ENCODE data around the gene LARP7.
"Not testable (repeated sequence)": the region's sequence is repeated elsewhere in the genome, so short reads cannot be mapped to it uniquely, and the experiment has no call there.

The LARP7 gene

DNA sequence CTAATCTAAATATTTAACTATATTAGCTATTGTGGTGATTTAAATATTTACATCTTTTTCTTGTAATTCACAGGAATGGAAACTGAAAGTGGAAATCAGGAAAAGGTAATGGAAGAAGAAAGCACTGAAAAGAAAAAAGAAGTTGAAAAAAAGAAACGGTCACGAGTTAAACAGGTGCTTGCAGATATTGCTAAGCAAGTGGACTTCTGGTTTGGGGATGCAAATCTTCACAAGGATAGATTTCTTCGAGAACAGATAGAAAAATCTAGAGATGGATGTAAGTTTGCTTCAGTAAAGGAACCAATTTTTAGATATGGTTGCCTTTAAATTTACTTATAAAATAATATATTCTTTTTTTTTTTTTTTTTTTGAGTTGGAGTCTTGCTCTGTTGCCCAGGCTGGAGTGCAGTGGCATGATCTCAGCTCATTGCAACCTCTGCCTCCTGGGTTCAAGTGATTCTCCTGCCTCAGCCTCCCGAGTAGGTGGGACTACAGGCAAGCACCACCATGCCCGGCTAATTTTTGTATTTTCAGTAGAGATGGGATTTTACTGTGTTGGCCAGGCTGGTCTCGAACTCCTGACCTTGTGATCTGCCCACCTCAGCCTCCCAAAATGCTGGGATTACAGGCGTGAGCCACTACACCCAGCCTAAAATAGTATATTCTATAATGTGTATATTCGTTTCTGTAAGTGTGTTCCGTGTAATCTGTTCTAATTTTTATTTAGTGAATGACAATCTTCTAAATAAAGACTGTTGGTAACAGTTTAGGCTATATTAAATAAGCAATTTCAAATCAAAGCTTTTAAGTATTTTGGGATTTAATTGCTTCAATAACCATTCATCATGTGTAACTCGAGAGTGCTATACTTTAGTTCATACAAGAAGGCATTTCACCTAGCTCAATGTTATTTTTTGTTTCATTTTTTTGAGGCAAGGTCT is 7.9 kb downstream of the LARP7 start:
- peak overlapping the region; percentile 45 for H3K27ac Mint-ChIP-seq

DNA sequence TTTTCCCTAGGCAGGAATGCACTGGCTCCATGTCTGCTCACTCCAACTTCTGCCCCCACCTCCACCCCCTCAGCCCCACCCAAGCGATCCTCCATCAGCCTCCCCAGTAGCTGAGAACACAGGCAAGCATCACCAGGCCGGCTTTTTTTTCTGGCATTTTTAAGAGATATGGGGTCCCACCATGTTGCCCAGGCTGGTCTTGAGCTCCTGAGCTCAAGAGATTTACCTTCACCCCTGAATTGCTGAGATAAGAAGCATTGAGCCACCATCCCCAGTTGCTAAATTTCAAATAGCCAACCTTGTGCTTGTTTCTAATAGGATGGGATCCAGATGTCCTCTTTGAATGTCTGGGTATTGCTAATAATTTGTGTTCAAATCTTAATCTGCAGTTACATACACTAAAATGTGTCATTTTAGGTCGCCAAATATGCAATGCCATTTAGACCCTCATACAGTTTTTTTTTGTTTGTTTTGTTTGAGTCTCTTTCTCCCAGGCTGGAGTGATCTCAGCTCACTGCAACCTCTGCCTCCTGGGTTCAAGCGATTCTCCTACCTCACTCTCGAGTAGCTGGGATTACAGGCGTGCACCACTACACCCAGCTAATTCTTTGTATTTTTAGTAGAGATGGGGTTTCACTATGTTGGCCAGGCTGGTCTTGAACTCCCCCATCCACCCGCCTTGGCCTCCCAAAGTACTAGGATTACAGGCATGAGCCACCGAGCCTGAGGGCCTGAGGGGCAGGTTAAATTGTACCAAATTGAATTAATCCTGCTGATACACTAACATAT is 8.8 kb downstream of the LARP7 start:
- peaks cover 15% of the 10 kb centered on the region for H3K4me1 Mint-ChIP-seq (ENCODE audit: low read depth)
- no peaks in the 10 kb centered on the region for H3K27me3 Mint-ChIP-seq (ENCODE audit: low read depth)
- H3K4me3 Mint-ChIP-seq = no peak overlapping the region
- no peak overlapping the region for H3K27ac Mint-ChIP-seq
- peaks cover 22% of the 10 kb centered on the region for H3K36me3 Mint-ChIP-seq (ENCODE audit: low read depth)
- no peaks in the 10 kb centered on the region for H3K9me3 Mint-ChIP-seq

More for the DNA sequence above, 7.9 kb downstream of the LARP7 start:
- not testable (repeated sequence) for H3K4me3 Mint-ChIP-seq; H3K27me3 Mint-ChIP-seq (ENCODE audit: low read depth); H3K9me3 Mint-ChIP-seq
- peaks cover 21% of the 10 kb centered on the region for H3K36me3 Mint-ChIP-seq (ENCODE audit: low read depth)
- H3K4me1 Mint-ChIP-seq (ENCODE audit: low read depth) = peaks cover 15% of the 10 kb centered on the region

GRCh38 chr4:112646632-112647537 is 9.9 kb downstream of the LARP7 start:
- Mint-ChIP-seq H3K9me3 (no peaks in the 10 kb centered on the region), H3K36me3 (ENCODE audit: low read depth) (peaks cover 21% of the 10 kb centered on the region), H3K4me3 (no peak overlapping the region), H3K4me1 (ENCODE audit: low read depth) (peaks cover 8% of the 10 kb centered on the region), H3K27ac (no peak overlapping the region), H3K27me3 (ENCODE audit: low read depth) (no peaks in the 10 kb centered on the region)

DNA sequence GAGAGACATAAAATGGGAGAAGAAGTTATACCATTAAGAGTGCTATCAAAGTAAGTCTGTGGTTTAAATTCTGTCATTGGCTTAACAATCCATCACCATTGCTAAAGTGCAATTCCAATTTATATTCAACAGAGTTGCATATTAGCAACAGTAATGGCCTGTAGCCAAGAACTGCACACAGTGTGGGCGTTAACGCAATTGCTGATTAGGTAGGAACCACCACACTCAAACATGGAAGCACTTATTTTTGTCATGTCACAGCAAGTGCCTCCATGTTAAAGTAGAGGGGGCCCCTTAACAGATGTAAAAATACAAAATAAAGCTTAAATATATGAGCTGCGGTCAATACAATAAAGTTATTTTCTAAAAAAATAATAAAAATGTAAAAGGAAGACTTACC is 10.8 kb downstream of the LARP7 start:
- Mint-ChIP-seq H3K4me1 (ENCODE audit: low read depth) (peaks cover 8% of the 10 kb centered on the region), H3K27ac (no peak overlapping the region), H3K27me3 (ENCODE audit: low read depth) (no peaks in the 10 kb centered on the region), H3K4me3 (no peak overlapping the region), H3K36me3 (ENCODE audit: low read depth) (peaks cover 21% of the 10 kb centered on the region), H3K9me3 (no peaks in the 10 kb centered on the region)

DNA sequence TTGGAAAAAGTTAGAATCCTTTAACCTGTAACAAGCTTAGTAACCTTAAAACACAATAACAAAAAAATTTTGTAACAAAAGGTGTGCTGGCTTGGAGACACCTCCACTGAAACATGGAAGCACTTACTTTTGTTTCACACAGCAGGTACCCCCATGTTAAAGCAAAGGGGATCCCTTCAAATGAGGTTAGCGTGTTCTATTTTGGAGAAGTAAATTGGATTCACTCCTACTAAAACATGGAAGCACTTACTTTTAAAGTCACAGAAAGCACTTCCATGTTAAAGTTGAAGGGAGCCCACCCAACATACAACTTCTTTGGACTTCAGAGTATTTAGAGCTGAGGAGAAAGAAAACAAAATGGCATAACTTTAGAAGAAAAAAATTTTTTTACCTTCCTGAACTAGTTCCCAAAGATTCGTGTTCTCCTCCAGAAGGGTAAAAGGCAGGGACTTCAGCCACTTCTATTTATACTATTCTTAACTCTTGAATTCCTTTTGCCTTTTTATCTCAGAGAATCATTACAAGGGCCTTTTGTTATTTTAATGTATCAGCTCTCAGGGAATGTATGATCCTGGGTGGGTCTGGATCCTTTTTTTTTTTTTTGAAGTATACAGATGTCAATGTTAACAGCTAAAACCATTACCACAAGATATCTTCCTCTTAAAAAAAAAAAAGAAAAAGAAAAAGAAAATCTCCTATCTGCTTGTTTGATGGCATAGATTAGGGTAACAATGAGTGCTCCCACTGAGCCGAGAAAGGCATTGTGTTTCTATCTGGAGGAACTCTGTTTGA is 11.5 kb downstream of the LARP7 start:
- H3K4me3 Mint-ChIP-seq = no peak overlapping the region
- peaks cover 17% of the 10 kb centered on the region for H3K36me3 Mint-ChIP-seq (ENCODE audit: low read depth)
- H3K4me1 Mint-ChIP-seq (ENCODE audit: low read depth) = peaks cover 2% of the 10 kb centered on the region
- H3K9me3 Mint-ChIP-seq = no peaks in the 10 kb centered on the region
- H3K27me3 Mint-ChIP-seq (ENCODE audit: low read depth) = no peaks in the 10 kb centered on the region
- no peak overlapping the region for H3K27ac Mint-ChIP-seq

GRCh38 chr4:112649055-112649408 is 12.1 kb downstream of the LARP7 start:
- Mint-ChIP-seq H3K27ac (no peak overlapping the region), H3K27me3 (ENCODE audit: low read depth) (no peaks in the 10 kb centered on the region), H3K9me3 (no peaks in the 10 kb centered on the region), H3K36me3 (ENCODE audit: low read depth) (peaks cover 19% of the 10 kb centered on the region), H3K4me1 (ENCODE audit: low read depth) (no peaks in the 10 kb centered on the region), H3K4me3 (no peak overlapping the region)

- H3K27ac Mint-ChIP-seq = no peak overlapping the region
- H3K27me3 Mint-ChIP-seq (ENCODE audit: low read depth) = no peaks in the 10 kb centered on the region
- H3K9me3 Mint-ChIP-seq = no peaks in the 10 kb centered on the region
- H3K4me3 Mint-ChIP-seq = no peak overlapping the region
- H3K36me3 Mint-ChIP-seq (ENCODE audit: low read depth) = peaks cover 21% of the 10 kb centered on the region
- H3K4me1 Mint-ChIP-seq (ENCODE audit: low read depth) = no peaks in the 10 kb centered on the region
These were observed 13.4 kb downstream of the LARP7 start for GRCh38 chr4:112650332-112650731.

GRCh38 chr4:112651641-112652040 is 14.7 kb downstream of the LARP7 start:
- H3K27ac Mint-ChIP-seq = no peak overlapping the region
- H3K36me3 Mint-ChIP-seq (ENCODE audit: low read depth) = peaks cover 22% of the 10 kb centered on the region
- no peaks in the 10 kb centered on the region for H3K4me1 Mint-ChIP-seq (ENCODE audit: low read depth)
- H3K4me3 Mint-ChIP-seq = no peak overlapping the region
- H3K27me3 Mint-ChIP-seq (ENCODE audit: low read depth) = no peaks in the 10 kb centered on the region
- no peaks in the 10 kb centered on the region for H3K9me3 Mint-ChIP-seq

DNA sequence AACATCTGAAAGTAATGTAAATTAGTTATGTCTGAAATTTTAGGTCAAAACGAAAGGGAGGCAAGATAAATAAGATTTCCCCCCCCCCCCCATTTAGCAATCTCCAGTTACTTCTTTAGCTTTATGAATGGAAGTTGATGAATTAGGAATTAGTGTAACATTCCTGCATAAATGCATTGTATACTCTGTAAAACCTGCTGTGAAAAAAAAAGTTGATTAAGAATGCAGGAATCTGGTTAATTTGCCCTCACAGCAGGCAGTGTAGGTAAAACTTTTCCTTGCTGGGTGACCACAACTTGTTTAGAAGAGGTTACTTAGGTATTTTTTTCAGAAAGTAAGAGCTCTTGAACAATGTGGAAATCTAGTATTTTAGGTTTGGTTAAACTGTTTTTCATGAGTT is 15.3 kb downstream of the LARP7 start:
- Mint-ChIP-seq H3K9me3 (no peaks in the 10 kb centered on the region), H3K36me3 (ENCODE audit: low read depth) (peaks cover 18% of the 10 kb centered on the region), H3K27ac (no peak overlapping the region), H3K4me3 (no peak overlapping the region), H3K27me3 (ENCODE audit: low read depth) (no peaks in the 10 kb centered on the region), H3K4me1 (ENCODE audit: low read depth) (no peaks in the 10 kb centered on the region)

- Mint-ChIP-seq H3K36me3 (ENCODE audit: low read depth) (peaks cover 12% of the 10 kb centered on the region), H3K9me3 (no peaks in the 10 kb centered on the region), H3K4me3 (no peak overlapping the region), H3K27me3 (ENCODE audit: low read depth) (no peaks in the 10 kb centered on the region), H3K4me1 (ENCODE audit: low read depth) (no peaks in the 10 kb centered on the region), H3K27ac (no peak overlapping the region)
These were observed 18.3 kb downstream of the LARP7 start for GRCh38 chr4:112655270-112655669.

- not testable (repeated sequence) for H3K27ac Mint-ChIP-seq; H3K9me3 Mint-ChIP-seq; H3K27me3 Mint-ChIP-seq (ENCODE audit: low read depth); H3K4me3 Mint-ChIP-seq; H3K4me1 Mint-ChIP-seq (ENCODE audit: low read depth)
- peaks cover 11% of the 10 kb centered on the region for H3K36me3 Mint-ChIP-seq (ENCODE audit: low read depth)
These were observed 19.2 kb downstream of the LARP7 start for GRCh38 chr4:112656115-112656514.

- no peak overlapping the region for H3K27ac Mint-ChIP-seq
- no peaks in the 10 kb centered on the region for H3K9me3 Mint-ChIP-seq
- H3K4me1 Mint-ChIP-seq (ENCODE audit: low read depth) = no peaks in the 10 kb centered on the region
- no peaks in the 10 kb centered on the region for H3K36me3 Mint-ChIP-seq (ENCODE audit: low read depth)
- no peak overlapping the region for H3K4me3 Mint-ChIP-seq
- H3K27me3 Mint-ChIP-seq (ENCODE audit: low read depth) = no peaks in the 10 kb centered on the region
These were observed 27.7 kb downstream of the LARP7 start for GRCh38 chr4:112664611-112665010.

DNA sequence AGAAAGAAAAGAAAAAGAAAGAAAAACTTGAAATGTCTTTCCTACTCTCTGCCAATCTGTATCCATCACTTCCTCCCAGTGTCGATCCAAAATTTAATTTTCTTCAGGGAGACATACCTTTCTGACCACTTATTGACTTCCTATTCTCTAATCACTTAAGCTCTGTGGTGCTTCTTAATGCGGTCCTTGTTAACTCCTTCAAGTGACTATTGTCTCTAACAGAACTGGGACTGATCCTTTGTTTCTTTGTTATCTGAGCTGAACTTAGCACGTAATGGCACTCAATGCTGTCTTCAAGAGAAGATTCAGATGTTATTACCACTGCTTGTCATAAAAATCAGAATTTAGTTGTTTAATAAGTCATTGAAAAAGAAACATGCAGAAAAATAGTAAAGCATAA is 31.2 kb downstream of the LARP7 start:
- no peak overlapping the region for H3K4me3 Mint-ChIP-seq
- H3K36me3 Mint-ChIP-seq (ENCODE audit: low read depth) = no peaks in the 10 kb centered on the region
- H3K4me1 Mint-ChIP-seq (ENCODE audit: low read depth) = no peaks in the 10 kb centered on the region
- H3K27me3 Mint-ChIP-seq (ENCODE audit: low read depth) = peaks cover 4% of the 10 kb centered on the region
- H3K9me3 Mint-ChIP-seq = no peaks in the 10 kb centered on the region
- H3K27ac Mint-ChIP-seq = no peak overlapping the region

GRCh38 chr4:112673076-112673475 is 36.1 kb downstream of the LARP7 start:
- no peaks in the 10 kb centered on the region for H3K4me1 Mint-ChIP-seq (ENCODE audit: low read depth)
- no peaks in the 10 kb centered on the region for H3K9me3 Mint-ChIP-seq
- H3K27ac Mint-ChIP-seq = no peak overlapping the region
- peaks cover 4% of the 10 kb centered on the region for H3K27me3 Mint-ChIP-seq (ENCODE audit: low read depth)
- no peaks in the 10 kb centered on the region for H3K36me3 Mint-ChIP-seq (ENCODE audit: low read depth)
- no peak overlapping the region for H3K4me3 Mint-ChIP-seq
